NCI-H526 treated with DMSO at 0.1 percent for 48 hours (cell line): ENCODE results near the gene DDX39A.
"Not testable (repeated sequence)": the region's sequence is repeated elsewhere in the genome, so short reads cannot be mapped to it uniquely, and the experiment has no call there.

Experiments
- DNase-seq: peaks from one replicate; lab custom pipeline; 2025; lab: John Stamatoyannopoulos, UW

The DDX39A gene

DNA sequence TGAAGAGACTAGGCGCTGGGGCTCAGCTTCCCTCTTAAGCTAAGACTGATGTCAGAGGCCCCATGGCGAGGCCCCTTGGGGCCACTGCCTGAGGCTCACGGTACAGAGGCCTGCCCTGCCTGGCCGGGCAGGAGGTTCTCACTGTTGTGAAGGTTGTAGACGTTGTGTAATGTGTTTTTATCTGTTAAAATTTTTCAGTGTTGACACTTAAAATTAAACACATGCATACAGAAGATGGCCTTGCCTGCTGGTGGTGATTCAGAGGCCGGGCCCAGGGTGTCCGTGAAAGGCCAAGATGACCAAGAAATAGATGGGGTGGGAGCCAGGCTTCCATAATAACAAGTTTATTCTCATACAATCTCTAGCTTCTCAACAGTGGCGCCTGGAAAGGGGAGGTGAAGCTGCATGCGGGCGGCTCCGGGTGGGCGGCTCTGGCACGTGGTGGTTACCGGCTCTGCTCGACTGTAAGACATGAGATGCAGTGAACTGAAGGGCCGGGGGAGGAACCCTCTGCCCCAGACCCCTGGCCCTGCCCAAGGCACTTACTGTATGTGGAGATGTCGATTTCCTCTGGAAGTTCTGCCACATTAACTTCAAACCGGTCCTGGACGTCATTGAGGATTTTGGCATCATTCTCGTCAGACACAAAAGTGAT is 10.5 kb downstream of the DDX39A start:
- DNase-seq, result no peak

DNA sequence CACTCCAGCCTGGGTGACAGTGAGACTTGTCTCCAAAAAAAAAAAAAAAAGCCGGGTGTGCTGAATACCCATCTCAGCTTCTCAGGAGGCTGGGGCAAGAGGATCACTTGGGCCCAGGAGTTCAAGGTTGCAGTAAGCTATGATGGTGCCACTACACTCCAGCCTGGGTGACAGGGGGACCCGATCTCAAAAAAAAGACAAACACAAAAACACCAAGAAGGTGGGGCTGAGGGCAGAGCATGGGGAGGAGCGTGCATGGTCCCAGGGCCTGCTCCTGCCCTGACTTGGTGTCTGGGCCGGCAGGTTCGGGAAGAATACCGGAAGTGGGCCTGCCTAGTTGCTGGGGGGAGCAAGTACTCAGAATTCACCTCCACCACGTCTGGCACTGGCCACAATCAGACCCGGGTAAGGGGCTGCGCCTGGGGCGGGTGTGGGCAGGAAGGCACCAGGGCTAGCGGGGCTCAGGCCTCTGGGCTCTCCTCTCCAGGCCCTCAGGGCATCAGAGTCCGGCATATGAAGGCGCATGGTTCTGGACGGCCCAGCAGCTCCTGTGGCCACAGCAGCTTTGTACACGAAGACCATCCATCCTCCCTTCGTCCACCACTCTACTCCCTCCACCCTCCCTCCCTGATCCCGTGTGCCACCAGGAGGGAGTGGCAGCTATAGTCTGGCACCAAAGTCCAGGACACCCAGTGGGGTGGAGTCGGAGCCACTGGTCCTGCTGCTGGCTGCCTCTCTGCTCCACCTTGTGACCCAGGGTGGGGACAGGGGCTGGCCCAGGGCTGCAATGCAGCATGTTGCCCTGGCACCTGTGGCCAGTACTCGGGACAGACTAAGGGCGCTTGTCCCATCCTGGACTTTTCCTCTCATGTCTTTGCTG is 11.3 kb downstream of the DDX39A start:
- DNase-seq, result no peak

DNA sequence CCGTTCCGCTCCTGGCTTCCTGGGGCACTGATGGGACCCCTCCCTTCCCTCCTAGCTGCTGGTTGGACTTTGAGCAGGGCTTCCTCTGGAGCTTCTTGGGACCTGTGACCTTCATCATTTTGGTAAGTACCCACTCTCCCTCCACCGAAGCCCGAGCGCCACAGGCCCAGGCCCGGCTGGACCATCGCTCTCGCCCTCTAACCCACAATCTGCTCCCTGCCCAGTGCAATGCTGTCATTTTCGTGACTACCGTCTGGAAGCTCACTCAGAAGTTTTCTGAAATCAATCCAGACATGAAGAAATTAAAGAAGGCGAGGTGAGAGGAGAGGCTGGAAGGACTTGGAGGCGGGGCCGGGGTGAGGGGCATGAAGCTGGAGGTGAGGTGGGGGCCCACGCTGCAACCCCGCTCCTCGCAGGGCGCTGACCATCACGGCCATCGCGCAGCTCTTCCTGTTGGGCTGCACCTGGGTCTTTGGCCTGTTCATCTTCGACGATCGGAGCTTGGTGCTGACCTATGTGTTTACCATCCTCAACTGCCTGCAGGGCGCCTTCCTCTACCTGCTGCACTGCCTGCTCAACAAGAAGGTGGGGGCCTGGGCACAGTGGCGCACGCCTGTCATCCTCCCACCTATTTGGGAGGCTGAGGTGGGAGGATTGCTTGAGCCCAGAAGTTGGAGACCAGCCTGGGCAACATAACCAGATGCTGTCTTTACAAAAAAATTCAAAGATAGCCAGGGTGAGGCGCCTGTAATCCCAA is 12.3 kb downstream of the DDX39A start:
- DNase-seq, result no peak

DNA sequence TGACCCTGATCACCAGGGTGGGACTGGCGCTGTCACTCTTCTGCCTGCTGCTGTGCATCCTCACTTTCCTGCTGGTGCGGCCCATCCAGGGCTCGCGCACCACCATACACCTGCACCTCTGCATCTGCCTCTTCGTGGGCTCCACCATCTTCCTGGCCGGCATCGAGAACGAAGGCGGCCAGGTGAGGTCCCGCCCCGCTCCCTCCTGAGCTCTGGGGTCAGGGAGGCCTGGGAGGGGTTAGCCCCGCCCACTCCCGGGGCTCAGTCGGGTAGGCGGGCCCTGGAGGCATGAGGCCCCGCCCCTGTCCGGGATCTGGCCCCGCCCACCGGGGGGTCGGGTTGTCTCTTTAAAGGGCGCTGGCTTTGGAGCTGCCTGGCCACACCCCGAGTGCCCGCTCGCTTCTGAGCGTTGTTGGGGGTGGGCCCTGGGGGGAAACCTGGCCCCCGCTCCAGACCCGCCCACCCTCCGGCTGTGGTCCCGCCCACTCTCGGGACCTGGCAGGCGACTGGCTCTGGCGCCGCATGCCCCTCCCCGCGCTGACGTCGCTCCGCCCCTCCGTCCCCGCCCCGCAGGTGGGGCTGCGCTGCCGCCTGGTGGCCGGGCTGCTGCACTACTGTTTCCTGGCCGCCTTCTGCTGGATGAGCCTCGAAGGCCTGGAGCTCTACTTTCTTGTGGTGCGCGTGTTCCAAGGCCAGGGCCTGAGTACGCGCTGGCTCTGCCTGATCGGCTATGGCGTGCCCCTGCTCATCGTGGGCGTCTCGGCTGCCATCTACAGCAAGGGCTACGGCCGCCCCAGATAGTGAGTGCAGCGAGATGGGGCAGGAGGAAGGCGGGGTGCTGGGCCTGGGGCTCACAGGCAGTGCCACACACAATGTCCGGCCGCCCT is 13.1 kb downstream of the DDX39A start:
- DNase-seq, result peak; percentile 67

DNA sequence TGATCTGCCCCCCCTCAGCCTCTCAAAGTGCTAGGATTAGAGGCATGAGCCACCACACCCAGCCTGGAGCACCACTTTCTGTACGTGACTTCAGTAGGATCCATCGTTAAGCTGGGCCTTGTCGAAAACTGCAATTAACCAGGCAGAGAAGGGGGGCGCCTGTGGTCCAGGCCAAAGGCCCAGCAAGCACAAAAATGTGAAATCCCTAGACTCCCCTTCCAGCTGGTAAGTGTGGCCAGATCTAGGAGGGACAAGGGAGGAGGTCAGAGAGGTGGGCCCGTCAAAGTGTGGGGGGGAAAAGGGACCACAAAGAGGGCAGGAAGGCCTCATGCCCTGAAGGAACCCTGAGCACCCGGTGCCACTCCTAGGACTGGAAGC is 13.8 kb downstream of the DDX39A start:
- no peak for DNase-seq

DNA sequence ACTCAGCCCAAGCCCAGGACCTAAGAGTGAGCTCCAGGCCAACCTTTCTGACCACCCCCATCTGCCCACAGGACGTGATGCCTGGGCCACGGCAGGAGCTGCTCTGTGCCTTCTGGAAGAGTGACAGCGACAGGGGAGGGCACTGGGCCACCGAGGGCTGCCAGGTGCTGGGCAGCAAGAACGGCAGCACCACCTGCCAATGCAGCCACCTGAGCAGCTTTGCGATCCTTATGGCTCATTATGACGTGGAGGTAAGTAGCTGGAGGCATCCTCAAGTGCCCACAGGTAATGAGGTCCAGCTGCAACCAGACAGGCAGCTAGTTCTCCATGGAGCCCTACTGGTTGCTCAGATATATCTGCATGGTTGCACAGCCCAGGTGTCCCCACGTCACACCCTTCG is 14.8 kb downstream of the DDX39A start:
- no peak for DNase-seq

DNA sequence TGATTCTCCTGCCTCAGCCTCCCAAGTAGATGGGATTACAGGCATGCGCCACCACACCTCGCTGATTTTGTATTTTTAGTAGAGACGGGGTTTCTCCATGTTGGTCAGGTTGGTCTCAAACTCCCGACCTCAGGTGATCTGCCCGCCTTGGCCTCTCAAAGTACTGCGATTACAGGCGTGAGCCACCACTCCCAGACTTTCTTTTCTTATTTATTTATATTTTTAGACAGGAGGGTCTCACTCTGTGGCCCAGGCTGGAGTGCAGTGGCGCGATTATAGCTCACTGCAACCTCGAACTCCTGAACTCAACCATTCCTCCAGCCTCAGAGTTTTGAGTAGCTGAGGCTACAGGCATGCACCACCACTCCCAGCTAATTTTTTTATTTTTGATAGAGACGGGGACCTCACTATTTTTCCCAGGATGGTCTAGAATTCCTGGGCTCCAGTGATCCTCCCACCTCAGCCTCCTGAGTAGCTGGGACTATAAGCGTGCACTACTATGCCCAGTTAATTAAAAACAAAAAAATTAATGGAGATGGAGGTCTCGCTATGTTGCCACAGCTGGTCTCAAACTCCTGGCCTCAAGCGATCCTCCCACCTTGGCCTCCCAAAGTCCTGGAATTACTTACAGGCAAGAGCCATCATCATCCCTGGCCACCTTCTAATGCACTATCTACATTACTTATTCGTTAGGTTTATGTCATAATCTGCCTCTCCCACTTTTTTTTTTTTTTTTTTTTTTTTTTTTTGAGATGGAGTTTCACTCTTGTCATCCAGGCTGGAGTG is 15.8 kb downstream of the DDX39A start:
- not testable (repeated sequence) for DNase-seq

DNA sequence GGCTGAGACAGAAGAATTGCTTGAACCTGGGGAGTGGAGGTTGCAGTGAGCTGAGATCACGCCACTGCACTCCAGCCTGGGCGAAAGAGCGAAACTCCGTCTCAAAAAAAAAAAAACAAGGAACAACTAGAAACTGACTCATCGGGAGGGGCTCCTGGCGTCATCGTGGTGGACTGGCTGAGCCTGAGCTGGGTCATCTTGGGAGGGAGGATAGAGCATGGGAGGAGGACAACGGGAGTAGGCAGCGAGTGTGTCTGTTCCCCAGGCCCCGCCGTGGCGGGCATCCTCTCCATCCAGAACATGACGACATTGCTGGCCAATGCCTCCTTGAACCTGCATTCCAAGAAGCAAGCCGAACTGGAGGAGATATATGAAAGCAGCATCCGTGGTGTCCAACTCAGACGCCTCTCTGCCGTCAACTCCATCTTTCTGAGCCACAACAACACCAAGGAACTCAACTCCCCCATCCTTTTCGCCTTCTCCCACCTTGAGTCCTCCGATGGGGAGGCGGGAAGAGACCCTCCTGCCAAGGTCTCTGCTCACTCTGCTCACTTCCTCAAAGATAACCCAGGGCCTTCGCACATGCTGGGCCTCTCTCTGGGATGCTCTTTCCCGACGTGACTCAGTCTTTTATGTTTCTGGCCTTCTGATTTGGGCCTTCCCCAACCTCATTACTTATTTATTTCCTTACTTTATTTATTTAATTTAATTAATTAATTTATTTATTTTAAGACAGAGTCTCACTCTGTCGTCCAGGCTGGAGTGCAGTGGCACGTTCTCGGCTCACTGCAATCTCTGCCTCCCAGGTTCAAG is 16.6 kb downstream of the DDX39A start:
- DNase-seq, result no peak

DNA sequence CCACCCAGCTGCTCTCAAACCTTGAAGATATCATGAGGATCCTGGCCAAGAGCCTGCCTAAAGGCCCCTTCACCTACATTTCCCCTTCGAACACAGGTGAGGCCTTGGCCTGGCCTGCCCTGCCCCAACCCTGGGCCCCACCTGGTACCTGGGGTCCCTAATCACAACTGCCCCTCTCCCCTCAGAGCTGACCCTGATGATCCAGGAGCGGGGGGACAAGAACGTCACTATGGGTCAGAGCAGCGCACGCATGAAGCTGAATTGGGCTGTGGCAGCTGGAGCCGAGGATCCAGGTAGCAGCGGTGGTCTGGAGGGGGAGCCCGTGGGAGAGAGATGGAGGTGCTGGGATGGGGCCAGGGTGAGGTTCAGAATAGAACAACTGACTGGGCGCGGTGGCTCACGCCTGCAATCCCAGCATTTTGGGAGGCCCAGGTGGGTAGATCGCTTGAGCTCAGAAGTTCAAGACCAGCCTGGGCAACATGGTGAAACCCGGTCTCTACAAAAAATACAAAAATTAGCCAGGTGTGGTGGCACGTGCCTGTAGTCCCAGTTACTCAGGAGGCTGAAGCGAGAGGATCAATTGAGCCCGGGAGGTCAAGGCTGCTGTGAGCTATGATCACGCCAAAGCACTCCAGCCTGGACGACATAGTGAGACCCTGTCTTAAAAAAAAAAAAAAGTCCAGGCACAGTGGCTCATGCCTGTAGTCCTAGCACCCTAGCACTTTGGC is 17.5 kb downstream of the DDX39A start:
- no peak for DNase-seq

DNA sequence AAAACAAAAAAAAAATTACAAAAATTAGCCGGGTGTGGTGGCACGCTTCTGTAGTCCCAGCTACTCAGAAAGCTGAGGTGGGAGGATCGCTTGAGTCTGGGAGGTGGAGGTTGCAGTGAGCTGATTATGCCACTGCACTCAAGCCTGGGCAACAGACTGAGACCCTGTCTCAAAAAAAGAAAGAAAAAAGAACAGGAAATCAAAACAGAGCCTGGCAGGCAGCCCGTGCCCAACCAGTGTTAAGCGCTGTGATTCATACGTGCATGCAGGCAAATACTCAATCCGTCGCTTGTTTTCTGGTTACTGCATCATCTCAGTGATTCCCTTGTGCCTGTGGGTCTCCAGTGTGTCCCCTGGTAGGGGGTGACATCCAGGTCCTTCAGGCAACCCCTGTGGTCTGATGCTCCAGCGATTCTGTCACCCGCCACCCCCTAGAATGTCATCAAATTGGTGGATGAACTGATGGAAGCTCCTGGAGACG is 18.1 kb downstream of the DDX39A start:
- no peak for DNase-seq

DNA sequence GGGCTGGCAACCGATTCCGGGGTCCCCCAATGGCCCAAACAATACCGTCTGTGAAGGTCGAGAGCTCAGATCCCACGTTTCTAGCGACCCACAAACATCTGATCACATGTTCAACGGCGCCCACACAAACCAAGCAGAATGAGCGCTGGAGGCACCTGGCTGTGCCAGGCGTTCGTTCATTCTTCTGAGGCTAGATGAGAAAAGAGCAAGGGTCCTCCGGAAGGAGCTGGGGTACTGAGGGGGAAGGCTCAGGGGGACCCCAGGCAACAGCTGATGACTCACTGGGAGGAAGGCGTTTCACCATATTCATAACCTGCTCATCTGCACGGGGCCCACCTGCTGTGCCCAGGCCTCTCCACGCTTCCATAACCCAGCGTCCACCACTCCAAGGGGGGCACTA is 22.0 kb downstream of the DDX39A start:
- not testable (repeated sequence) for DNase-seq

DNA sequence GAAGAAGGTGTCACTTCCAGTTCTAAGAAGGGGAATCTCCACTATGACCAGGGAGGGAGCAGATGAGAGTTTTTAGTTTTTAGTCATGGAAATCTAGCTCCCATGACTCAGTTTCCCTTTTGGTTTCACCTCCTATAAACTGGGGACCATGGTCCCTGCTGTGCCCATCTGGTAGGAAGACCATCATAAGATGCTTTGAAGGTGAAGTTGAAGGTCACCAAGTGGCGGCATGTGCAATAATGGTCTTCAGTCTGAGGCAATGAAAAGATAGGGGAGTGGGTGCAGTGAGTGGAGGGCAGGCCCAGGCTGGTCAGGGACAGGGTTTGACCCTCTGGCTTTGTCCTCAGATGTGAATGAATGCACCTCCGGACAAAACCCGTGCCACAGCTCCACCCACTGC is 22.4 kb downstream of the DDX39A start:
- DNase-seq, result not testable (repeated sequence)

DNA sequence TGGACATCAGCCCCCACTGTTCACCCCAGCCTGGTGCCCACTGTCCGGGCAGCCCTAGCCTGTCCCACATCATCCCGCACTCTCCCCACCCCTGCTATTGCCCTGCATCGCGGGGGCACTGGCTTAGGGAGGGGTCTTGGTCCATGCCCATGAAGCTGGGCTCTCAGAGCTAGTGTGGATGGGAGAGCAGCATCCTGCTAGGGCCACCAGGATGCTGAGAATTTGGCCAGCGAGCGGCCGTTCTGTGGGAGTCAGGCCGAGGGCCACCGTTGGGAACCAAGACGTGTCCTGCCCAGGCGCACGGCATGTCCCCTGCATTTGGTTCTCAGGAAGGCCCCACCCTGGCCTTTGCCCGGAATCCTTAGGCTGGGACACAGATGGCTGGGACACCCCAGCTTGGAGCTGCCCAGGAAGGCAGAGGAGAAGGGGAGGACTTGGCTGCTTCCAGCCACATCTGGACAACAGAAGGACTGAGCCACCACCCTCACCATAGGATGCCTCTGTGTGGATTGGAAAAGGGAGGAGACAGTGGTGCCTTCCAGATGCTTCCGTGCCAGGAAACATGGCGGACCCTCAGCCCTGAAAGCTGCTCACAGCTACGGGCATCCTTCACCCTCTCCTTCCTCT is 23.3 kb downstream of the DDX39A start:
- DNase-seq, result no peak

DNA sequence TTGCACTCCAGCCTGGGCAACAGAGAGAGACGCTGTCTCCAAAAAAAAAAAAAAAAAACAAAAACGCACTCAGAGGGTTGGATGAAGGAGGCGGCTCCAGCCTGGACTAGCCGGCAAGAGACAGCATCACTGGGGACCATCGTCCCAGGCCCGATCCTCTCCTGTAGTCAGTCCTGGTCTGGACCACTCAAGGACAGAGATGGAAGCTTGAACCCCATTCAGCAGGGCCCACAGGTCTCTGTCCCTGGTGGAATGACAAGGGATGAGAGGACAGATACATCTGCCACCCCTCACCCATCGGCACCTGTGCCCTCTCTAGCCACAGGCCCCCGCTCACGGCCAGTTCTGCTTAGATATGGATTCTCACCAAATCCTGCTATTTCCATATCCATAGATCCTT is 23.9 kb downstream of the DDX39A start:
- DNase-seq, result no peak

DNA sequence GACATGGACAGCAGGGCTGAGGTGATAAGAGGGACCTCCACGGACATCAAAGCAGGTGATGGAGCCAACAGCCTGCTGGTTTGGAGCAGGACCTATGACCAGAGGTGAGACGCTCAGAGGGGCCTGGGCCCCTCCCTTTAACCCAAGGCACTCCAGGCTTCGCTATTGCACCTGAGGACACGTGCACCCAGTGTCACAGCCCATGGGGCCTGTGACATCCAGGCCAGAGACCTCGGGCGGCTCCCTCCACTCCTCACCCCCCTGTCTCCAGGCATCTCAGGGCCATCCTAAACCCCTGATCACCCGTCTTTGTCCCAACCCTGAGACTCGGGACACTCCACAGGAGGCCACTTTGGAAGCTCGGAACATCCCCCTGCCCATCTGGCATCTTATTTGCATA is 25.0 kb downstream of the DDX39A start:
- DNase-seq, result no peak

DNA sequence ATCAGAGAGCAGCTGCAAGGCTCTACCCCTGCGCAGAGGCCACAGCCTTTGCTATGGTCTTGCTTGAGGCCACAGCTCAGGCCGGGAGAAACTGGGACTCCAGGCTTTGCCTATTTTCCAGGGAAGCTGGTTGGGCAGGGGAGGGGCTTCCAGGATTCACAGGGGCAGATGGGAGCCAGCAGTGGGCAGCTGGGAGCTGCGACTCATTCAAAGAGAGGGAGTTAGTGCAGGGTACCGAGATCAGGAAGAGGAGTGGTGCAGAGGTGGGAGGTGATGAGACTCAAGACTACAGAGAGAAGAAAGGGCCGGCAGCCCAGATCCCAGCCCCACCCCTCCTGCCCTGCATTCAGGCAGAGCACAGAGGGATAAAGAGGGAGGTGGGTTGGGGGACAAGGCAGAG is 25.8 kb downstream of the DDX39A start:
- no peak for DNase-seq

DNA sequence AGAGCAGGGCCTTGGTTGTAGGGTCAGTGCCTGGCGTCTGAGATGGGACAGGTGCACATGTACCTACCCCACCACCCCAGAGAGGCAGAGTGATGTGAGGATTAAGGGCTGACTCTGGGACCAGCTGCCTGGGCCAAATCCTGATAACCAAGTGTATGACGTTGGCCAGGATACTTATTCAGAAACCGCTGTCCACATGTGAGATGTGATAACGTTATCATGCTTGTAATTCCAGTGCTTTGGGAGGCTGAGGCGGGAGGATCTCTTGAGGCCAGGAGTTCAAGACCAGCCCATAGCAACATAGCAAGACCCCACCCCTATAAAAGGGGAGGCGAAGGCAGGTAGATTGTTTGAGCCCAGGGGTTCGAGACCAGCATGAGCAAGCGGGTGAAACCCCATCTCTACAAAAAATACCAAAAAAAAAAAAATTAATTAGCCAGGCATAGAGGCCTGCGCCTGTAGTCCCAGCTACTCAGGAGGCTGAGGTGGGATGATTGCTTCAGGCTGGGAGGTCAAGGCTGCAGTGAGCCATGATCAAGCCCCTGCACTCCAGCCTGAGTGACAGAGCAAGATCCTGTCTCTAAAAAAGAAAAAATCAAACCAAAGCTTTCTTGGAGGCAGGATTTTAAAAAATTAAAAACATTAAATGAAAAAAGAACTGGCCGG is 27.9 kb downstream of the DDX39A start:
- no peak for DNase-seq

DNA sequence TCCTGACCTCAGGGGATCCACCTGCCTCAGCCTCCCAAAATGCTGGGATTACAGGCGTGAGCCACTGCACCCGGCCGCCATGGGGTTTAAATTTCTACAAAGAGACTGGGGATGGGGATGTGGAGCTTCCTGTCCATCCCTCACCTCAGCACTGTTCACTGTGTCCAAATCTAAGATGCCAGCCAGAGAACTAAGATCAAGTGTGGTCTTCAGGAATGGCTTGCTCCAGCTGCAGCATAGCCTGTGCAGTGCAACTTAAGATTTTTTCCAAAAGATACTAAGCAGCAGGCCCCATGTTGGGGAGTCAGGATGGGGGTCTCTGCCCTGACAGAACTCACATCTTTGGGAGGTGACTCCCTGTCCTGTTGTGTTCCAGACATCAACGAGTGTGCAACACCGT is 28.6 kb downstream of the DDX39A start:
- no peak for DNase-seq
